Non-pigmented ciliary epithelial cell (primary cell): ENCODE data around the gene SYT15B.
"Not testable (repeated sequence)": the region's sequence is repeated elsewhere in the genome, so short reads cannot be mapped to it uniquely, and the experiment has no call there.

Source experiments
- DNase-seq: peaks from one replicate; pipeline ENCODE4 v3.0.0-alpha.2; 2010; ENCODE audit warnings: low read depth

The SYT15B gene

GRCh38 chr10:47725740-47726139, 37.7 kb downstream of the SYT15B start:
- DNase-seq, result not testable (repeated sequence)

GRCh38 chr10:47725047-47725446, 38.3 kb downstream of the SYT15B start:
- not testable (repeated sequence) for DNase-seq

GRCh38 chr10:47724119-47724518, 39.3 kb downstream of the SYT15B start:
- not testable (repeated sequence) for DNase-seq

- DNase-seq, result not testable (repeated sequence)
Measured at GRCh38 chr10:47723362-47723761, 40.0 kb downstream of the SYT15B start.

- not testable (repeated sequence) for DNase-seq
Measured at GRCh38 chr10:47717011-47717769, 46.2 kb downstream of the SYT15B start.
